ENCODE results near the gene OR51B4.

OR51B4 gene

DNA sequence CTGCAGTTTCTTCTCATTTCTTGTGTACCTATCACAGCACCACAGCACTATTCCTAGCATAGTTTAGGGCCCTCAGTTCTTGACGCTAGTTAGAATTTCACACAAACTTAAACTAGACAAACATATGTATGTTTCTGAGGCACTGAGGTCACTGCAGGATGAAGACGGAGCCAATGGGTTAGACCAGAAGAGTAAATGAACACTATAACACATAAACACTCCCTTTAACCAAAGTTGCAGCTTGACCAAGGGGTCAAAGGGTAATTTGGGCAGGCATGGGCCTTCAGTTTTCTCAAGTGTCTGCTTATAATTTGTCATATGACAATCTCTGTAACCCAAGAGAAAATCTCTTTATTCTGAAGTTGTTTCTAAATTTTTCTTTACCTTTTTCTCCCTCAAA, 19.1 kb downstream of the OR51B4 start:
- Histone ChIP-seq H2AFZ (ENCODE audit: low read length) (no peak overlapping the region), H3K79me2 (ENCODE audit: insufficient read depth, low read length) (no peaks in the 10 kb centered on the region), H3K4me2 (ENCODE audit: low read length) (no peak overlapping the region), H3K4me3 (ENCODE audit: low read depth, low read length, poor library complexity, severe bottlenecking) (no peak overlapping the region), H3K36me3 (ENCODE audit: insufficient read depth, low read length) (no peaks in the 10 kb centered on the region), H3K27me3 (ENCODE audit: insufficient read depth, low read length) (no peaks in the 10 kb centered on the region), H4K20me1 (ENCODE audit: insufficient read depth, low read length) (no peaks in the 10 kb centered on the region), H3K9me3 (ENCODE audit: low read length) (no peaks in the 10 kb centered on the region), H3K9ac (ENCODE audit: low read length) (no peak overlapping the region), H3K9me2 (ENCODE audit: low read depth, low read length) (no peaks in the 10 kb centered on the region), H3K27ac (ENCODE audit: low read depth, low read length, poor library complexity, severe bottlenecking) (no peak overlapping the region), H3F3A (ENCODE audit: insufficient read depth, low read length) (no peaks in the 10 kb centered on the region), H3K4me1 (ENCODE audit: insufficient read depth, low read length, severe bottlenecking) (no peaks in the 10 kb centered on the region)
- no peak for TF ChIP-seq CTCF (IDR thresholded peaks at IDR 0.05; ENCODE audit: low read length)
- TF ChIP-seq EZH2 (IDR thresholded peaks at IDR 0.05; ENCODE audit: borderline replicate concordance, low read length): no peak

DNA sequence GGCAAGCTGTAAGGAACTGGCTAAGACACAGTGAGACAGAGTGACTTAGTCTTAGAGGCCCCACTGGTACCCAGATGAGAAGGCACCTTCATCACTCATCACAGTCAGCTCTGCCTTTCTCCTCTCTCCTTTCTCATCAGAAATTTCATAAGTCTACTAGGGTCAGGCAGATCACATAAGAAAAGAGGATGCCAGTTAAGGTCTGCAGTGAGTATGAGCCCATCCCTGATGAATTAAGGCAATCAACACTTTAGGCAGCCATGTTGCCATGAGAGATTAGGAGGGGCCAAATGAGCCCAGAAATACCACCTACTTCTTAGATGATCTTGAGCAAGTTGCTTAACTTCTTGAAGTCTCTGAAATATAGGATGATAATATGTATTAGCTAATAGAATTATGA, 20.1 kb downstream of the OR51B4 start:
- Histone ChIP-seq H3K9me3 (ENCODE audit: low read length) (no peaks in the 10 kb centered on the region), H3K4me3 (ENCODE audit: low read depth, low read length, poor library complexity, severe bottlenecking) (no peak overlapping the region), H3K4me1 (ENCODE audit: insufficient read depth, low read length, severe bottlenecking) (no peaks in the 10 kb centered on the region), H2AFZ (ENCODE audit: low read length) (no peak overlapping the region), H3K4me2 (ENCODE audit: low read length) (no peak overlapping the region), H3K9ac (ENCODE audit: low read length) (no peak overlapping the region), H3K27ac (ENCODE audit: low read depth, low read length, poor library complexity, severe bottlenecking) (no peak overlapping the region), H3K27me3 (ENCODE audit: insufficient read depth, low read length) (no peaks in the 10 kb centered on the region), H4K20me1 (ENCODE audit: insufficient read depth, low read length) (no peaks in the 10 kb centered on the region), H3K9me2 (ENCODE audit: low read depth, low read length) (no peaks in the 10 kb centered on the region), H3F3A (ENCODE audit: insufficient read depth, low read length) (no peaks in the 10 kb centered on the region), H3K79me2 (ENCODE audit: insufficient read depth, low read length) (no peaks in the 10 kb centered on the region), H3K36me3 (ENCODE audit: insufficient read depth, low read length) (no peaks in the 10 kb centered on the region)
- TF ChIP-seq EZH2 (IDR thresholded peaks at IDR 0.05; ENCODE audit: borderline replicate concordance, low read length): no peak
- no peak for TF ChIP-seq CTCF (IDR thresholded peaks at IDR 0.05; ENCODE audit: low read length)

DNA sequence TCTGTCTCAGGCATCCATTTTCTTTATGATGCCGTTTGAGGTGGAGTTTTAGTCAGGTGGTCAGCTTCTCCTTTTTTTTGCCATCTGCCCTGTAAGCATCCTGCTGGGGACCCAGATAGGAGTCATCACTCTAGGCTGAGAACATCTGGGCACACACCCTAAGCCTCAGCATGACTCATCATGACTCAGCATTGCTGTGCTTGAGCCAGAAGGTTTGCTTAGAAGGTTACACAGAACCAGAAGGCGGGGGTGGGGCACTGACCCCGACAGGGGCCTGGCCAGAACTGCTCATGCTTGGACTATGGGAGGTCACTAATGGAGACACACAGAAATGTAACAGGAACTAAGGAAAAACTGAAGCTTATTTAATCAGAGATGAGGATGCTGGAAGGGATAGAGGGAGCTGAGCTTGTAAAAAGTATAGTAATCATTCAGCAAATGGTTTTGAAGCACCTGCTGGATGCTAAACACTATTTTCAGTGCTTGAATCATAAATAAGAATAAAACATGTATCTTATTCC, 21.1 kb downstream of the OR51B4 start:
- TF ChIP-seq CTCF (IDR thresholded peaks at IDR 0.05; ENCODE audit: low read length): no peak
- H3K79me2 ChIP-seq (ENCODE audit: insufficient read depth, low read length): no peaks in the 10 kb centered on the region
- no peaks in the 10 kb centered on the region for H3F3A ChIP-seq (ENCODE audit: insufficient read depth, low read length)
- no peaks in the 10 kb centered on the region for H3K36me3 ChIP-seq (ENCODE audit: insufficient read depth, low read length)
- H3K4me1 ChIP-seq (ENCODE audit: insufficient read depth, low read length, severe bottlenecking): no peaks in the 10 kb centered on the region
- H3K9me2 ChIP-seq (ENCODE audit: low read depth, low read length): no peaks in the 10 kb centered on the region
- no peaks in the 10 kb centered on the region for H3K9me3 ChIP-seq (ENCODE audit: low read length)
- H2AFZ ChIP-seq (ENCODE audit: low read length): no peak overlapping the region
- H3K9ac ChIP-seq (ENCODE audit: low read length): no peak overlapping the region
- no peak overlapping the region for H3K4me3 ChIP-seq (ENCODE audit: low read depth, low read length, poor library complexity, severe bottlenecking)
- no peak overlapping the region for H3K27ac ChIP-seq (ENCODE audit: low read depth, low read length, poor library complexity, severe bottlenecking)
- H3K27me3 ChIP-seq (ENCODE audit: insufficient read depth, low read length): no peaks in the 10 kb centered on the region
- no peak overlapping the region for H3K4me2 ChIP-seq (ENCODE audit: low read length)
- no peaks in the 10 kb centered on the region for H4K20me1 ChIP-seq (ENCODE audit: insufficient read depth, low read length)

All from OCI-LY1 (cell line).